HG02642 (cell line): Measurements from ENCODE around the gene KRT84.
"Not testable (repeated sequence)": the region's sequence is repeated elsewhere in the genome, so short reads cannot be mapped to it uniquely, and the experiment has no call there.

Source experiments
- ATAC-seq: cut with Tn5 transposase; IDR thresholded peaks from one replicate; pipeline ENCODE4 v1.9.1; 2021; ENCODE audit warnings: mild to moderate bottlenecking; ENCODE audit not compliant: unreplicated experiment, poor library complexity

KRT84 gene

DNA sequence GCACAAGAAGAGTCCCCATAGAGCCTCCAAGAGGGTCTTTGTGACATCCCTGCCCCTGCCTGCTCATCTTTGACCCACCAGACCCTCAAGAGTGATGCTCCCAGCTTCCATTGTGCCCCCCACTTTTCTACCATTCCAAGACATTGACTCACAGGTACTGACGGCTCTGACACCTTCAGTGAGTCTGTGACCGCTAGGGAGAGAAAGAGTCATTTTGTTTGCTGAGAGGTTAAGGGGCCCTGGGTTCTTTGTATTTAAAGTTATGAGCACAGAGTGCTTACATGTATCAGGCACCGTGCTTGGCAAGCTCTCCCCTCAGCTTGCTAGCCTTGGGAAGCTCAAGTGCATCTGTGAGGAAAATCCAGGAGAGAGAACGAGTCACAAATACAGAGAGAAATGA is 27.8 kb upstream of the KRT84 start:
- ATAC-seq, result no peak

DNA sequence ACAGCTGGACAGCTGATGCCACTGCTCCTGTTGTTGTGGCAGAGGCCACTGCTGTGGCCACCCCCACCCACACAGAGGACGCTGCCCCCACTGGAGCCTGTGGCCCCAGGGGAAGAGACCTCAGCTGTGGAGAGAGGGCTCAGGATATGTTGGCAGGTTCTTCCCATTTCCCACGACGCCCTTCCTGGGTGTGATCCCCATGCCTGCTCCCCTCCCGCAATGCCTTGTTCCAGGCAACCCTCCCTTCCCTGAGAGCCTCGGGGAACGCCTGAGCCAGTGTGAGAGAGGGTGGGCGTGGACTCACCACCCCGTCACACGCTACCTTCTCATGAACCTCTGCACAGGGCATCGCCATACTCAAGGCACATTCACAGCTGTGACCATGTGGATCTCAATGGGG is 26.4 kb upstream of the KRT84 start:
- no peak for ATAC-seq

DNA sequence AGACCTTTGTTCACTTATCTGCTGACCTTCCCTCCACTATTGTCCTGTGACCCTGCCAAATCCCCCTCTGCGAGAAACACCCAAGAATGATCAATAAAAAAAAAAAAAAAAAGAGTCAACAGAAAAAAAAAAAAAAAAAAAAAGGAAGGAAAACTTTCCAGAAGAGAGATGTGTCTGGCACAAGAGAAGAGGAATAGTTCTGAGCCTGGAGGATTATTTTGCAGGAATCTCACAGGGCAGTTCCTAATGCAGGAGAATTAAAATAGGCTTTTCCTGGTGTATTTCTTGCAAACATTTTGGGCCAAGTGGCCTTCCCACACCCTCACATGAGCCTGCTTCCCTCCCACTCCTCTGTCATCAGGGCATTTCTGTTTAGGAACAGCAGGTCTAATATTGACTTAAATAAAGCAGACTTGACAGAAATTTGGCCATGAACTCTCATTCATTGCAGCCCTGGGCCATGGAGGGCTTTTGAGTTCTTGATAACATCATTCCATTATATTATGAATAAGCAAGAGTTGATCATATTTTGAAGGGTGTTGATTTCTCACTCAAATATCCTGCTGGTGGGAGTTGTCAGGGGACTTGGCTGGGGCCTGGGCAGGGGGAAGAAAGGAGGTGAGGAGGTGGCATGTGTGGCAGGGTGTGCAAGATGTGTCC is 25.3 kb upstream of the KRT84 start:
- not testable (repeated sequence) for ATAC-seq

DNA sequence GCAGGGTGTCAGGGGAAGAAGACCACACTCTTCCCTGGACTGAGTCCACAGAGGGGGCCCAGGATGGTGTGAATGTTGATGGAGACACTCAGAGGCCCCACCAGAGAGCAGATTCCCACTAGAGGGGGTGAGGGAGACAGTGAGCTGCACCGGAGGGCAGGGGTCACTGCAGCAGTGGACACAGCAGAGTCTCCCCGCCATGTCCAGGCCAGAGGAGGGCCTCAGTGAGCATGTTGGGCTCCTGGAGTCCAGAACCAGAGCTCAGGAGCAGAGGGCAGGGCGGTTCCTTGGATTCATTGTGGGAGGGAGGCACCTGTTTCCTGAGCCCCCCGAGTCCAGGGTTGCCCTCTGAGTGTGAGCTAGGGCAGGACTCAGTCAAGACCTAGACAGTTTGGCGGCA is 22.5 kb upstream of the KRT84 start:
- no peak for ATAC-seq

DNA sequence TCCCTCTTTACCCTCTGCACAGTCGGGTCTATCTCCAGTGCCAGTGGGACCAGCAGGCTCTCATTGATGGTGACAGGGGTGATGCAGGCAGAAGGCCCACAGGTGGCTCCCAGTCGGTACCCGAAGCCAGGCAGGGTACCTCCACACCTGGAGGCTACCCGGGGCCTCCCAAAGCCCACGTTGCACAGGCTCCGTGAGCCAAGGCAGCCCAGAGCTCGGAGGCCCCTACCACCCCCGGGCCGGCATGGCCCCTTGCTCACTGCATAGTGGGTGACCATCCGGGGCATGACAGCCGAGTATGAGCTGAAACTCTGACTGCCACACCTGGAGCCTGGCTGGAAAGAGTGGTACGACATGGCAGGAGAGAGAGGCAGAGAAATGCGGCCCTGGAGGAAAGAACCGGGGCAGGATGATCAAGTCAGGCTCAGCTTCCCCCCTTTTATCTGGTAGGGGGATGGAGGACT is 20.5 kb upstream of the KRT84 start, which contains the start of gene KRT82:
Gene KRT82, minus strand, starts transcription at position 414 of the 464 bp plus-strand sequence. Its CDS starts 58 bp downstream, at position 356.
- no peak for ATAC-seq

DNA sequence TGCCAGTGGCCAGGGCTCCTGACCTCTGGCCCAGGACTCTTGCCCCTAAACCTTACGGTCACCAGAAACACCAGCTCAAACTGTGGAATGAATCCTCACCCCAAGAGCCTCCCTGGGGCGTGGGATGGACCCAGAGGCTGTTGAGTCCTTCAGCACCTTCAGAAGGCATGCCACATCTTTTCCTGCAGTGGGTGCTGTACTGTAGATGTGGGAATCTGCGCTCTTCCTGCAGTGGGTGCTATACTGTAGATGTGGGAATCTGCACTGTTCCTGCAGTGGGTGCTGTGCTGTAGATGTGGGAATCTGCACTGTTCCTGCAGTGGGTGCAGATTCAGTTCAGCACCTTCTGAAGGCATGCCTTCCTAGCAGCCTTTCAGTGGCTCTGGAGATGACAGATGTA is 19.5 kb upstream of the KRT84 start:
- ATAC-seq, result no peak

DNA sequence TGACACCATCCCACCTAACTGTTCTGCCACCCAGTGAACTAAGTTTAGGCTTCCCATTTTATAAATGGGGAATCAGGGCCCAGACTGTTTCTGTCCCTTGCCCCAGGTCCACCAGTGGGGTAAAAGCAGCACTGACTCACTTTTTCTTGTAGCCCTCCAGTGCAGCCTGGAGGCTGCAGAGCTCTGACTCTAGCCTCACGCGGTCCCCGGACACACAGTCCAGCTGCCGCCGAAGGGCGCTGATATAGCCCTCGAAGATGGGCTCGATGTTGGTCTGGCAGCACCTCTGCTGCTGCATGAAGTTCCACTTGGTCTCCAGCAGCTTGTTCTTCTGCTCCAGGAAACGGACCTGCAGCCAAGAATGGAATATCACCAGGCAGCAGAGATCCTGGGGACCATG is 18.1 kb upstream of the KRT84 start:
- ATAC-seq, result no peak

DNA sequence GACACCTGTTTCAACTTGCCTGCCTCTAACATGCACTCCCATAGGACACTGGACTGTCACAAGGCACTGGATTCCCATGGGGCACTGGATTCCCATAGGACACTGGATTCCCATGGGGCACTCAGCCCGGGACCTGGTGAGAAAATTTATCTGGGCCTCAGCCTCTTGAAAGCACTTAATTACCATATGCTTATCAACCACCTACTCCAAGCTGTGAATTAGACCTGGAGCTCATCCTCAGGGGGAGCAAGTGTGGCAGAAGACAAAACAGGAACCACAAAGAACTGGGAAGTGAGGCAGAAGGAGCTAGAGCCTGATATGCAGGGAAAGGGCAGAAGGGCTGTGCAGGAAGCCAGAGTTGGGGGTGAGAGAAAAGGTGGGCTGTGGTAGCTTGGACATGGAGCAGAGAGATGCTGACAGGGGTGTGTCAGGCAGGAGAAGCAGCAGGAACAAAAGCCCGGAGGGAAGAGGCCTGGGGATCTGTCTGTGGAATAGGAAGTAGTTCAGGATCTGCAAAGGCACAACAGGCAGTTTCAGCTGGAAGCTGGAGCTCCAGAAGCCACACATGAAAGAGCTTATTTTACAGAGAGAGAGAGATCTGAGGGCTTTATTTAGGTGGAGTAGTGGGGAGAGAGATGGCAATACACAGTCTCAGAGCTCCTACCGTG is 17.6 kb upstream of the KRT84 start:
- no peak for ATAC-seq

DNA sequence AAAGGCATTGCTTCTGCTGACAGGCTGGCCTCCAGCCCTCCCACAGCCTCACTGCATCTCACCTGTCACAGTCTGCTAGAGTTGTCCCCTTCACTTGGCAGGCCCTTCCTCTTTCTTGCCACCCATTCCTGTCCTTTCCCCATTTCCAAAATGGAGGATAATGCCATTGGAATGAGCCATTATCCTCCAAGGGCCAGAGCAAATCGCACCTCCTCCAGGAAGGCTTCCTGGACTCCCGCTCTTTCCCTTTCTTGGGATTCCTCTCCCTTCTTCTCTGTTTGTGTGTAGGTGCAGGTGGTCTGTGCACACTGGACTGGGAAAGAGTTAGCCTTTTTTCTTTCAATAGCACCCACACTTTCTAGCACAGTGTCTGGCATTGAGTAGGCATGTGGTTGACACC is 16.9 kb upstream of the KRT84 start:
- ATAC-seq, result no peak

DNA sequence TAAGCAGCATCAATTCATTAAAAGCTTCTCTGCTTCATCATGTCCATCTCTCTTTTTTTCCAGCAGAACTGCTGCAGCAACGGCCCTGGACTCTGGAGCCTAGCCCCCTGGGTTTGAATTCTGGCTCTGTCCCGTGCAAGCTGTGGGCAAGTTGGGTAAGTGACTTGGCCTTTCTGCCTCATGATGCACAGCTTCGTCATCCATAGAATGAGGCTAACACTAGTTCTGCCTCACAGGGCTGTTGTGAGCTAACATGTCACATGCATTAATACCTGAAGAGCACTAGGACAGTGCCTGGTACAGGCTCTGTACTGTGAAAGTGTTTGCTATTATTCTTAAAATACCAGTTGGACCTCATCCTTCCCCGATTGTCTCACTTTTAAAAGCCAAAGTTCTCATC is 16.5 kb upstream of the KRT84 start:
- ATAC-seq, result no peak

DNA sequence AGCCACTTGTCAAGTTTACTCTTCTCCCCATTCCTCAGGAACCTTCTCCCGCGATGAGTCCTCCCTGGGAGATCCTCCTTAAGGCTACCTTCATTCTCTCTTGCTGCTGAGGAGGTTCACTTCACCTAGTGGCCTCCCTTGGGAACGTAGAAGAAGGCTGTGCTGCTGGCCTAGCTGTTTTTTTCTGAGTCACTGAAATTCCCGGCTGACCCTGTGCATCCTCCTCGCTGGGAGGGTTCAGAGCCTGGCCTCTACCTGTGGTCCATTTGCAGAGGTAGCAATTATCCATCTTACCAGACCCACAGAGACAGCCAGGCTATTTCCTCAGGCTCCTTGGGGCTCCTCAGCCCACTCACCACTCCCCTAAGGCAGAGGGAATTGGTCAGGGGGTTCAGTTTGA is 16.1 kb upstream of the KRT84 start:
- no peak for ATAC-seq

DNA sequence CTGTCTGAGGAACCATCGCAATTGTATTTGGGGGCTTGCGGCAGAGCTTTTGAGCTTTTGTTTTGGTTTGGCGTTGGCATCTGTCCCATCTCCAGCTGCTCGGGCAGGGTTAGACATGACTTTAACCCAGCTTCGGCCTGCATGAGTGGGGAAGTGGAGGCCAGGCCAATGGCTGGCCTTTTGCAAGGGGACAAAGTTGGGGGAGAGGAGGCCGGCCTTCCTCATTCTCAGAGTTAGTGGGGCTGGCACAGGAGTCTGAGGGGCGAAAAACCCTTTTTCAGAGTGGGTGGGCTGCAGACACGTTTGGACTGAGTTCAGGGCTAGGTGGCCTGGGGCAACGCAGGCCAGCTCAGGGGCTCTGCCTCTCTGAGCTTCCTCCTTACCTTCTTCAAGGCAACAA is 15.5 kb upstream of the KRT84 start:
- no peak for ATAC-seq

DNA sequence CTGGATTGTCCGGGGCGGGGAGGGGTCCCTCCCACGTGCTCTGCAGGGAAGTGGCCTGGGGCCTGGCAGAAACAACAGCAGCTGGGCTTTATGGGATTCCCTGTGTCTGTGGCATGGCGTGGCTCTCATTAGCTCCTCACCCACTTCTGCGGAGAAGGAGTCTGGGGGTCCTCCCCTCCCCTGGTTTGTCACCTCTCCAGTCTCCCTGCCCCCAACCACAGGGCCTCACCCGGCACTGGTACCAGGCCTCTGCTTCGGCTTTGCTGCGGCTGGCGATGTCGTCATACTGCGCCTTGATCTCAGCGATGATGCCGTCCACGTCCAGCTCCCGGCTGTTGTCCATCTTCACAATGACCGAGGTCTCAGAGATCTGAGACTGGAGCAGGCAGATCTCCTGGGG is 14.3 kb upstream of the KRT84 start:
- no peak for ATAC-seq

DNA sequence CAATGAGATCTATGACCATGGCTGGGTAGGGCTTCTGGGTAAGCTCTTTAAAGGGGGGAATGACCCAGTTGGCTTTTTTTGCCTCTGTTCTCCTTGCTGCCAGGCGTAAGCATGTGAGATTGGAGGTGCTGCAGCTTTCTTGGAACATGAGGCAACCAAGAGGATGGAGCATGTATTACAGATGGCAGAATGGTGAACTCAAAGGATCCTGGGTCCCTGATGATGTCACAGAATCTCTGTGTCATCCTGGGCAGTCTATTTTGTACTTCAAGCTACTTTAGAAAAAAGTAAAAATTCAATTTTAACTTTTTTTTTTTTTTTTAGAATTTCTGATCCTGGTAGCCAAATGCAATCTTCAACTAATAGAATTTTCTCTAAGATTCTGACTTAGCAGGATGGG is 12.7 kb upstream of the KRT84 start:
- ATAC-seq, result no peak

DNA sequence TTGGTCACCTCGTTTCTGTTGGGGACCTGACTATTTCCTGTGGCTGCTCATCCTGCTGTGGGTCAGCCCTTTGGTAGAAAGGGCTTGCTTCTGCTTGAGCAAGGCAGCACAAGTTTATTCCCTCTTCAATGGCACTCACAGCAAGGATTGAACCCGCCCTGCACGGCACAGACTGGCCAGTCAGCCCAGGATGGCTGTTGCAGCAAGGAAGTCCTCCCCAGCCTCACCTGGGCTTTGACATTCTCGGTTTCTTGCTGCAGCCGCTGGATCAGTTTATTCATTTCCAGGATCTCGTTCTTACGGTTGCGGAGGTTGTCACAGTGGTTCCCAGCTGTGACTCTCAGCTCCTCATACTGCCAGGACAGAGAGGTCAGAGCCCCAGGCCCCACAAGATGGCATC is 11.2 kb upstream of the KRT84 start:
- no peak for ATAC-seq

DNA sequence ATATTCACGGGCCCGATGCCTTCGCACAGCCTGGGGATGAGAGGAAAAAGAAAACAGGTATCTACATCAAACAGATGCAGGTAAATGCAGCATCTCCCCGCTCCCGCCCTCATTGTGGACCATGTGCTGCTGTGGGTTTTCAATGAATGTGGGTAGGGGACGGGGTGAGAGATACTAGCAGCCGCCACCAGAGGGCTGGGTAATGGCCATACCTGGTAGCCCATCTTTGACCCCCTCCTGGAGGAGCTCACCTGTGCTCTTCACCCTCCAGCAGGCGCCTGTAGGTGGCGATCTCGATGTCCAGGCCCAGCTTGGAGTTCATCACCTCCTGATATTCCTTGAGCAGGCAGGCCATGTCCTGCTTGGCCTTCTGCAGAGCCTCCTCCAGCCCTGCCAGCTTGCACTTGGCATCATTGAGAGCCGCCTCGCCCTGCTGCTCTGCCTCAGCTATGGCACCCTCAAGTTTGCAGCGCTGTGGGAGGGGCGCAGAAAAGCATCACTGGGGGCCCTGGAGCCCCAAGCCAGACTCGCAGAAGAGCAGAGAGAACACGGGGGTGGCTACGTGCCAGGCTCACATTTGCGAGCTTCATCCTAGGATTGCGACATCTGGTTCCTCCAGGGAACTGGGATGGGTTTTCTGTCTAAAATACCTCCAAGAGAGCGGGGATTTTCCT is 10.4 kb upstream of the KRT84 start:
- no peak for ATAC-seq

DNA sequence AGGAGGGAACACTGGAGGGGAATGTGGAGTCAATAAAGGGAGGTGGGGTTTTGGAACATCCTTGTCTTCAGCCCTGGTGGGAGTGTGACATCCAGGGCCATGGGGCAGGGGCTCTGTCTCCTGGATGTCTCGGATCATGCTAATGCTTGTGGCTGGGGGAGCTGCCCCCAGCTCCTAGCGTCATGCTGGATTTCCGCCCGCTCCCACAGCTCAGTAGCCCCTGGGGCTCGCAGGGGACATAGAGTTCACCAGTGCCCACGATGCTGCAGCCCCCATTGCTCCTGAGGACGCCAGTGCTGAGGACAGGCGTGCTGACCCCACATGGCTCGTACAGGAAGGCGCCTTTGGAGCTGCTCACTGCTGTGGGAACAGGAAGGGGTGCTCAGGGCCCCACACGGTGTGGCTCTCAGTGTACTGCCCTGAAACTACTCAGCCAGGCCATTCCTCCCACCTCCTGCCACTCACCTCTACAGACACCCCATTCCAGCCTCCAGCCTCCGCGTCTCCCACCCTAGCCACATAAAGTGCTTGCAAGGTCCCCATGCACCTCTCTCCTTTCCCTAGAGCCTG is 9.5 kb upstream of the KRT84 start:
- ATAC-seq, result no peak

DNA sequence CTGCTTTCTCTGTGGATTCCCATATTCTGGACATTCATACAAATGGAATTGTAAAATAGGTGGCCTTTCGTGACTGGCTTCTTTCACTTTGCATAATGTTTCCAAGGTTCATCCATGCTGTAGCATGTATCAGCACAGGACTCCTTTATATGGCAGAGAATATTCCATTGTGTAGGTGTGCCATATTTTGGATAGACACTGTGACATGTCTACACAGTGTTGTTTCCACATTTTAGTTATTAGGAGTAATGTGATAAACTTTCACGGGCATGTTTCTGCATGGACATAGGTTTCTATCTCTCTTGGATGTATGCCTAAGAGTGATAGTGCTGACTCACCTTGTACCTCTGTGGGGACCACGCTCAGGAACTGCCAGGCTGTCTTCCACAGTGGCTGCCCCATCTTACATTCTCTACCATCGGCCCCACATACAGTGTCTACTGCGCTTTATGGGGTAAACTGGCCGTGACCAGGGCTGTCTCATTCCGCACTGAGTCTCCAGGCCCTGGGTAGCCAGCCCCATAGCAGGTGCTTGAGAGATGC is 7.1 kb upstream of the KRT84 start:
- ATAC-seq, result no peak

DNA sequence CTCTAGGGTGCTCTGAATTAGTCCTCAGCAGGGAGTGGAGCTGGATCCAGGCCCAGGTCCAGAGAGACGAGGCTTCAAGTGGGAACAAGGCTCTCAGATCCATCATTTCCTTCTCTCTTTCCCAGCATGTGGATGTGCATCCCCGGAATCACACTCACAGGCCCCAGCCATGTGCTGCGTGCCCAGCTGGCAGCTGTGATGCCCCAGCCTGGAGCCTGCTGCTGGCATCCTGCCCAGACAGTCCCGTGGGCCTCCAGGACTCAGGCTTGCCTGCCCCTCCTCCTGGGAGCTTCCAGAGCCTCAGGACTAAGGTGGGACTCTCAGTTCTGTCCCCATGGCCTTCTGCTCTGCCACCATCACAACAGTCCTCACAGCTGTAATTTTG is 6.2 kb upstream of the KRT84 start:
- ATAC-seq, result no peak

DNA sequence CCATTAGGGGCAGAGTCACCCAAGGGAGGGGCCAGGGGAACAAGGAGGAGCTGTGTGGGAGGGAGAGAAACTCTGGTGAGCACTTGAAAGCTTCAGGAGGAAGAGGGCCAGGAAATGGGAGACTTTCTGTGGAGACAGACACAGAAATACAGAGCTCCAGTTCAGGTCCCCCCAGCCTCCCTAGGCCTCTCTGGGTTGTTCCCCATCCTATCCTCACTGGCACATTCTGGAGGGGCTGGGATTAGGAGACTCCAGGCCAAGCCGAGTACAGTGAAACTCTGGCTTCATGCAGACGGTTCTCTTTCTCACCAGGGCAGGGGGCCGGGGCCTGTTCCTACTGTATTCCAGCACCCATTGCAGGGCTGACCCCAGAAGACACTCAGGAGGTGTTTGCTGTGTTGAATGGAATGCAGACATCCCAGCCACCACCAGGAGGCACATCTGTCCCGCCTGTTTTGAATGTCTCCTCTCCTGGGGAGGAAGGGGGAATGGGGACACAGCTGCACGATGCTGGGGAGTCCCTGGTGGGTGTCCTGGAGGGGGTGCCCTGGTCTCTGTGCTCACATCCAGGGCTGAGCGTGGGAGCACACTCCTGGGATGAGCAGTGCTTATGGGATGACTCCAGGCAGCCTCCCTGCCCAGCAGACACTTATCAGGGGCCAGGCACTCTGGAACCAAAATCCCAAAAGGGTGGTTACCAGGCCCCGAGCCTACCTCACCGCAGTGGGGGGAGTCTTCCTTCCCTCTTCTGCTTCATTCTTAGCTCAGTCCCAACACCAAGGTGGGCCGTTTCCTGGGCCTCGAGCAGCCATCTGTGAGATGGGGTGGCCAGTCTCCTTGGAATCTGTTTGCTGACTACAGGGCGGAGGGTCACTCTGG is 5.5 kb upstream of the KRT84 start:
- ATAC-seq, result no peak
